Endothelial cell of umbilical vein (primary cell): ENCODE results near the gene GADL1. TPM values are rescaled to one million over a fixed set of nuclear protein-coding genes. Genes with fewer than 3 reads are reported as not detected.

ENCODE experiments used
- BruUV-seq: library from RNA; stranded (reverse); fragments of 400-500 nt; replicated peaks from 2 replicates; lab custom pipeline; 2021; lab: Mats Ljungman, UMichigan
- CTCF ChIA-PET: fragments of 300-600, 350-600 bp; sonication (Branson Sonifier 250); formaldehyde crosslinking; loops from one replicate; lab custom pipeline; 2021; ENCODE audit warnings: antibody characterized with exemption, inconsistent platforms; lab: Charles Lee
- POLR2A ChIA-PET: fragments of 300-600, 350-600 bp; sonication (Branson Sonifier 250); formaldehyde crosslinking; loops from one replicate; lab custom pipeline; 2021; ENCODE audit warnings: antibody characterized with exemption, inconsistent platforms; lab: Charles Lee
- DNase-seq: peaks from one replicate; pipeline ENCODE4 v3.0.0-alpha.2; 2011; ENCODE audit warnings: low read depth, low spot score
- FAIRE-seq: peaks from 2 replicates; lab custom pipeline; 2011; peaks lifted over from hg19 to GRCh38; lab: Jason Lieb, UNC
- H2AFZ ChIP-seq: 2 replicates; pipeline ENCODE4 v1.6.0; 2012; ENCODE audit warnings: low read depth, low read length, control low read depth, inconsistent platforms
- H3K27ac ChIP-seq: 2 replicates; pipeline ENCODE4 v1.5.1; 2011; ENCODE audit warnings: low read depth, mild to moderate bottlenecking, control low read depth, low read length, moderate library complexity; ENCODE audit not compliant: insufficient read depth
- H3K27me3 ChIP-seq, 2 experiments: 2 replicates each; pipeline versions ENCODE4 v1.6.0 to v1.6.1; 2011; ENCODE audit warnings: low read length in 2 of 2, mixed read lengths in 1 of 2; ENCODE audit not compliant: control insufficient read depth in 2 of 2, insufficient read depth in 2 of 2
- H3K36me3 ChIP-seq, 2 experiments: 2 replicates in 1 of 2; 3 replicates in 1 of 2; pipeline ENCODE4 v1.5.1; 2011; ENCODE audit warnings: low read length in 2 of 2, mild to moderate bottlenecking in 1 of 2, moderate library complexity in 1 of 2; ENCODE audit not compliant: control insufficient read depth in 2 of 2, insufficient read depth in 2 of 2; ENCODE audit errors: extremely low read depth in 1 of 2
- H3K4me1 ChIP-seq: 3 replicates; pipeline ENCODE4 v1.5.1; 2011; ENCODE audit warnings: mild to moderate bottlenecking, low read length; ENCODE audit not compliant: control insufficient read depth, insufficient read depth; ENCODE audit errors: extremely low read depth
- H3K4me2 ChIP-seq: 2 replicates; pipeline ENCODE4 v1.6.1; 2011; ENCODE audit warnings: low read length, control low read depth, mixed read lengths; ENCODE audit not compliant: insufficient read depth
- H3K4me3 ChIP-seq, 3 experiments: fragments of 200-600 bp in 1 of 3; sonication (generic), shearing (Covaris generic) in 1 of 3; replicated peaks in 1 of 3; 2 replicates each; pipeline ENCODE4 v1.5.1; 2011 to 2016; ENCODE audit warnings: control low read depth in 3 of 3, low read length in 3 of 3, mild to moderate bottlenecking in 2 of 3, inconsistent platforms in 1 of 3, low read depth in 1 of 3, moderate library complexity in 1 of 3; ENCODE audit not compliant: insufficient read depth in 1 of 3
- H3K79me2 ChIP-seq: 2 replicates; pipeline ENCODE4 v1.6.0; 2012; ENCODE audit warnings: low read length, inconsistent platforms; ENCODE audit not compliant: control insufficient read depth, insufficient read depth
- H3K9ac ChIP-seq: replicated peaks from 2 replicates; pipeline ENCODE3; 2011; ENCODE audit warnings: low read length, control low read depth; ENCODE audit not compliant: insufficient read depth; ENCODE audit errors: extremely low read depth
- H3K9me1 ChIP-seq: replicated peaks from 3 replicates; pipeline ENCODE4 v1.6.0; 2011; ENCODE audit warnings: mild to moderate bottlenecking, low read length; ENCODE audit not compliant: control insufficient read depth, insufficient read depth; ENCODE audit errors: extremely low read depth
- H3K9me3 ChIP-seq: replicated peaks from 2 replicates; pipeline ENCODE4 v1.5.1; 2012; ENCODE audit warnings: low read length, inconsistent platforms; ENCODE audit not compliant: control insufficient read depth, insufficient read depth
- H4K20me1 ChIP-seq: replicated peaks from 2 replicates; pipeline ENCODE3; 2011; ENCODE audit warnings: mild to moderate bottlenecking, low read length; ENCODE audit not compliant: control insufficient read depth, insufficient read depth; ENCODE audit errors: extremely low read depth
- FOS ChIP-seq: IDR thresholded peaks from 2 replicates; pipeline ENCODE4 v1.6.1; 2011; ENCODE audit warnings: mild to moderate bottlenecking, low read length, moderate library complexity, borderline replicate concordance; ENCODE audit not compliant: insufficient read depth
- POLR2AphosphoS5 ChIP-seq: IDR thresholded peaks from 2 replicates; pipeline ENCODE4 v1.6.1; 2012; ENCODE audit warnings: low read depth, mild to moderate bottlenecking, control low read depth, low read length, moderate library complexity; ENCODE audit not compliant: insufficient read depth
- dilution Hi-C: fragments of 300-500 bp; cut with MboI; formaldehyde crosslinking; loops from one replicate; pipeline ENCODE4 v1.15.0; 2019; ENCODE audit warnings: low sequenced_read_pairs; ENCODE audit not compliant: extremely low pct_ligation_motif_present
- intact Hi-C: fragments of 100-400 bp; cut with micrococcal nuclease; formaldehyde crosslinking; loops from one replicate; pipeline ENCODE4 v1.10.0; 2022
- polyA plus RNA-seq, 4 experiments: library from polyadenylated mRNA; depleted of rRNA in 3 of 4; stranded (reverse) in 3 of 4; unstranded in 1 of 4; fragments of >200 nt; gene quantifications; 2 replicates each; pipeline versions ENCODE4 v1.2.1 to v1.2.3, GENCODE V29; 2011 to 2012; ENCODE audit warnings: missing spikeins in 1 of 4
- total RNA-seq: library from RNA; stranded (reverse); gene quantifications from 2 replicates; pipeline ENCODE4 v1.2.3, GENCODE V29; 2021

Gene GADL1
- total and polyA plus RNA-seq, 2 donors (not counting 3 experiments of a cell fraction or from before 2014, with no cell fraction given), result not detected

- Histone ChIP-seq H3K79me2 (peaks cover 73% of the 10 kb centered on the region), H3K9me3 (no peaks in the 10 kb centered on the region), H3K4me1 (peaks cover 66% of the 10 kb centered on the region), H2AFZ (no peak overlapping the region), H4K20me1 (no peaks in the 10 kb centered on the region), H3K4me3 (no peak overlapping the region), H3K27me3 (no peaks in the 10 kb centered on the region), H3K4me2 (no peak overlapping the region), H3K9me1 (no peaks in the 10 kb centered on the region), H3K36me3 (peaks cover 34 to 68% of the 10 kb centered on the region in 2 experiments), H3K9ac (no peak overlapping the region), H3K27ac (no peak overlapping the region)
- ChIA-PET CTCF (interaction anchor here (1.1 to 1.6 kb wide), 3 partner anchors 11 to 634 kb away, joined by 3 to 7 read pairs (median 4); no protein-coding TSS in a partner anchor), POLR2A (no interaction called here)
- DNase-seq (no peak), FAIRE-seq (peak; percentile 42)
- intact Hi-C loops, result no loop called here
- TF ChIP-seq FOS (no peak), POLR2AphosphoS5 (peak; percentile 6)
- BruUV-seq, result no TSS peak
- dilution Hi-C loops, result no loop called here
Observed at GRCh38 chr3:30676424-30677346, 217.8 kb downstream of the GADL1 start.
